ENCODE measurements around the gene C17orf78. TPM values are rescaled to one million over a fixed set of nuclear protein-coding genes. Genes with fewer than 3 reads are reported as not detected.

C17orf78 gene
- total and polyA plus RNA-seq, 2 of the 8 experiments (the other 6 are each of a cell fraction or from before 2014, with no cell fraction given), result not detected

DNA sequence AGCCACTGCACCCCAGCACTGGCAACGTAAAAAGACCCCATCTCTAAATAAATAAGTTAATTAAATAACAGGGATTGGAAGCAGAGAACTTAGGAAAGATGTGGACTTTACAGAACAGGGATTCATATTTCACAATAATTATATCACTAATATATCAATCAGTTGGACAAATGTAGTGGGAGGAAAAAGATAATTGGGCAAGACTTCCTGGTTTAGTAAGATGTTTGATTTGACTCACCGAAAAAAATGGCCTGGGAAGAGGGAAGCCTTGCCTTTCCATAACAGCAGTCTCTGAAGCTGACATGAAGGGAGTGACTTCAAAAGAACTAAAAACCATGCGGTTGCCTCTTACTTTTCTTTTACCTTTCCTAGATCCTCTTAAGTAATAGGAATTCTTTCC is 15.2 kb upstream of the C17orf78 start:
- H4K5ac ChIP-seq (ENCODE audit: insufficient read length, low read depth, low read length), result no peak overlapping the region
- peaks cover 0 to 2% of the 10 kb centered on the region in 2 experiments for H4K20me1 ChIP-seq (replicated peaks in 1 of 2; ENCODE audit: control insufficient read depth in 1 of 2, insufficient read depth in 2 of 2, low read length in 2 of 2)
- no peak overlapping the region for H2BK12ac ChIP-seq (ENCODE audit: low read depth, low read length)
- peaks cover 17 to 28% of the 10 kb centered on the region in 2 experiments for H3K79me2 ChIP-seq (ENCODE audit: control insufficient read depth in 1 of 2, insufficient read depth in 2 of 2, low read length in 2 of 2)
- FAIRE-seq (no peak), DNase-seq (ENCODE audit: low read depth in 1 of 2, low spot score in 2 of 2) (no peak)
- no peak overlapping the region for H2AFZ ChIP-seq (ENCODE audit: low read length)
- no peak overlapping the region for H2BK120ac ChIP-seq (replicated peaks; ENCODE audit: low read depth, low read length)
- no peak overlapping the region for H3K4me3 ChIP-seq (ENCODE audit: extremely low read depth in 1 of 4, insufficient read depth in 2 of 4, low read depth in 3 of 4, low read length in 4 of 4)
- no peak overlapping the region; a peak in 1 of 4 replicates for H3K4me2 ChIP-seq (ENCODE audit: insufficient read depth in 1 of 2, low read depth in 2 of 2, low read length in 2 of 2)
- TF ChIP-seq EGR1 (IDR thresholded peaks at IDR 0.05; ENCODE audit: borderline replicate concordance, low read depth, low read length) (no peak), RBBP5 (IDR thresholded peaks at IDR 0.05; ENCODE audit: borderline replicate concordance, low read depth, low read length) (no peak)
- H3K4me1 ChIP-seq (replicated peaks in 1 of 4; ENCODE audit: control insufficient read depth in 3 of 4, insufficient read depth in 4 of 4, low read length in 3 of 4), result peaks cover 0 to 12% (median 7%) of the 10 kb centered on the region in 4 experiments; a peak in 6 of 7 replicates
- no peaks in the 10 kb centered on the region for H3K36me3 ChIP-seq (ENCODE audit: control insufficient read depth in 2 of 4, insufficient read depth in 4 of 4, low read length in 3 of 4)
- no peak overlapping the region for H3K56ac ChIP-seq (replicated peaks; ENCODE audit: insufficient read length, low read depth, low read length)
- H2BK5ac ChIP-seq (ENCODE audit: low read depth, low read length), result no peak overlapping the region
- H3K79me1 ChIP-seq (ENCODE audit: low read depth, low read length), result peaks cover 3% of the 10 kb centered on the region; the same call in 1 of the 2 replicates
- ChIA-PET CTCF (ENCODE audit: partially characterized antibody) (interaction anchor here (0.6 to 3.4 kb wide), 3 partner anchors 9 to 83 kb away, joined by 3 to 21 read pairs (median 6); no protein-coding TSS in a partner anchor), POLR2A (ENCODE audit: partially characterized antibody) (interaction anchor here (1.5 kb wide), 1 partner anchor 13 kb away, joined by 3 read pairs; no protein-coding TSS in a partner anchor)
- H3K9me3 ChIP-seq (ENCODE audit: insufficient read depth in 2 of 2, low read depth in 1 of 2, low read length in 1 of 2), result no peaks in the 10 kb centered on the region
- no peak overlapping the region for H3K14ac ChIP-seq (ENCODE audit: insufficient read length)
- H2BK20ac ChIP-seq (ENCODE audit: low read length), result no peak overlapping the region
- no peak overlapping the region for H3K4ac ChIP-seq (replicated peaks; ENCODE audit: insufficient read length, low read depth, low read length)
- H2AK5ac ChIP-seq (ENCODE audit: low read depth, low read length), result no peak overlapping the region
- no peak overlapping the region for H4K91ac ChIP-seq (replicated peaks; ENCODE audit: insufficient read length, low read length)
- H3K27me3 ChIP-seq (replicated peaks in 1 of 4; ENCODE audit: control insufficient read depth in 3 of 4, extremely low read depth in 1 of 4, insufficient read depth in 3 of 4, low read length in 3 of 4), result no peaks in the 10 kb centered on the region
- WGBS, 2 experiments (ENCODE audit: extremely low coverage in 1 of 2, insufficient coverage in 1 of 2, insufficient read length in 1 of 2, insufficient replicate concordance in 2 of 2, low coverage in 1 of 2, low lambda C conversion rate in 2 of 2, missing lambda C conversion rate in 1 of 2), result 95% methylated on average over 3 of the region's 3 CpGs; no CpG with 5 or more reads in 1 of the 2 experiments
- H3K23ac ChIP-seq (ENCODE audit: insufficient read length), result no peak overlapping the region
- no peak overlapping the region for H3K9ac ChIP-seq (replicated peaks in 1 of 4; ENCODE audit: extremely low read depth in 1 of 4, low read depth in 3 of 4, low read length in 3 of 4)
- H3K18ac ChIP-seq (ENCODE audit: extremely low read depth, low read length), result no peak overlapping the region
- no peak overlapping the region for H2BK15ac ChIP-seq (ENCODE audit: low read length)
- H3K23me2 ChIP-seq (ENCODE audit: low read depth, low read length), result peaks cover 10% of the 10 kb centered on the region
- H4K8ac ChIP-seq (ENCODE audit: extremely low read depth, insufficient read depth, low read length), result no peak overlapping the region
- H3K27ac ChIP-seq (ENCODE audit: low read depth, low read length), result no peak overlapping the region

Data from H1 (cell line).